A204.1 (cell line): ENCODE results near the gene DGUOK.

ENCODE experiments used
- FAIRE-seq: peaks from 2 replicates; lab custom pipeline; 2012; peaks lifted over from hg19 to GRCh38; lab: Jason Lieb, UNC

DGUOK gene

DNA sequence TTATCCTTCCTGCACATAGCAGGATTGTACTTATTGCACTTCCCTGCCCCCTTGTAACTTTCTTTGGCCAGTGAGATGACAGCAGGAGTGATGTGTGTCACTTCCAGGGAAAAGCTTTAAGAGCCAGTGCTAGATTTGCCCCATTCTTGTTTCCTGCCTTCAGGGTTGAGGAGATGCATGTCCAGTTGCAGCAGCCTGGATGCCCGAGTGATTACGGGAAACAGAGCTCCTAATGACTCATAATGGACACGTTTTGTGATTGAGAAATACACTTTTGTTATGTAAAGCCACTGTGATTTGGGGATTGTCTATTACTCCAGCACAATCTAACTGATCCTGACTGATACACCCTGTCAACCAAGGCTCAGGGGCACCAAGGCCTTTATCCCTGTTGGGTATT, 53.0 kb downstream of the DGUOK start:
- no peak for FAIRE-seq

DNA sequence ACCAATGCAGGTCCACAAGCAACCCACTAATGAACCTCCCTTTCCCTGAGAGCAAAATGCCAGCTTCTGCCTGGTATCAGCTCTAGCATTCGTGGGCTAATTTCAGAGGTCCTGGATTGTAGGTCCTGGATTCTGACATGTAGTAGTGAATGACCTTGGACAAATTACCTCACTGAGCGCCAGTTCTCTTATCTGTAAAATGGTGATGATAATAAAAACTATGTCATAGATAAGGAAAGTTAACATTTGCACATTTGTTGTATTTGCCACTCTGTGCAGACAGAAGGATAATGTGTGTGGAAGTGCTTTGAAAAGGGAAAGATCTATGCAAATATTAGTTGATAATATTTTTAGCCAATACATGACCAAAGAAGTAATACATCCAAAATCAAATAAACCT, 53.9 kb downstream of the DGUOK start:
- no peak for FAIRE-seq

DNA sequence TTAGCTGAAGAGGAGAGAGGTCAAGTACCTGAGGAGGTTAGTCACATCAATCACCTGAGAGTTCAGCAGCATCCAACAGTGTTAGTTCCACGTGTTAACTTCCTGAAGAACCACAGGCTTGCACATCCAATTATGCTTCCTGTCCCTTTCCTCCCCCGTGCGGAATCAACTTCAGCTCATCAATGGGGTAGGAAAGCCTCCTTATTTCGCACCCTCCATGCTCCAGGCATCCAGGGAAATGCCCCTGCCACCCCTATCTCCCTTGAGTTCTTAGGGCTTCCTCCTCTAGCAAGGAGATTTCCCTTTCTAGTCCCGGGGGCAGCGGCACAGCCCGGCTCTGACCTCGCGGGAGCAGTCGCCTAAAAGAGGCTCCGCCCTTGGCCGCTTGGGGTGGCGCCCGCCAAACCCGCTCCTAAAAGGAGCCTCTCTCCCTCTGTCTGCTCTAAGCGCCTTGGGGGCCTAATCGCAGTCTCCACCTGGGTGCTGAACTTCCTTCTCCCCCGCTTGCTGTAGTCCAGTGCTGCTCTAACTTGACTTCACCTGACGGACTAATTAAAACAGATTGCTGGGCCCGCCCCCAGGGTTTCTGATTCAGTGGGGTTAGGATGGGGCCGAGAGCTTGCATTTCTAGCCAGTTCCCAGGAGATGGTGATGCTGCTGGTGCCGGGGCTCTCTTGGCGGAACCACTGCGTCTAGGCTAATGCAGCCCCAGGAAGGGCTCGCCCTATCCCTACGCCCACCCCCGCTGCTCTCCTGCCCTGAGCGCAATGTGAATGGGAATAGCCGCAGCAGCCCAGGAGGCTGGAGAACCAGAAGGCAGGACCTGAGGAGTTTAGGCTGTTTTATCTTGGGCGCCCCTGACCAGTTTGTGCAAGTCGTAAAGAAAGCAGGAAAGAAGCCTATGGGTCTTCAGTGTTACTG, 54.7 kb downstream of the DGUOK start:
- no peak for FAIRE-seq

DNA sequence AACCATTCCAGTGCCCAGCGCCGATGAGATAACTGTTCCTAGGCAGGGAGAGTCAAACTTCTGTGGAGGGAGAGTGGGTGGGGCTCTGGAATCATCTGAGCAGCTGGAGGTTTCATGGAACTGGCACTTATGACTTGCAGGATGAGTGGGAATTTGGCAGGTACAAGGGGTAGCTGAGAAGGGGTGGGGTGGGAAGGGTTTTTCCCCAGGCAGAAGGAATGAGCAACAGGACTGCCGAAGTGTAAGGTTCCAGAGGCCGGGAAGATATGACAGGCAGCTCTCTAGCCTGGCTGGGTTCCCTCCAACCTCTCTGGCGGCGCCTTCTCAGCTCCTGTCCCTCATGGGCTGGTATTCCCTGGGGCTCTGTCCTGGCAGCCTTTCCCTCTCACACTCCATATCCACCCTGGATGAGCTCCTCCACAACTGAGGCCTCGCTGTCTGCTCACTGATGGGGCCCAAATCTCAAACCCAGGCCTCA, 55.5 kb downstream of the DGUOK start:
- FAIRE-seq, result no peak

DNA sequence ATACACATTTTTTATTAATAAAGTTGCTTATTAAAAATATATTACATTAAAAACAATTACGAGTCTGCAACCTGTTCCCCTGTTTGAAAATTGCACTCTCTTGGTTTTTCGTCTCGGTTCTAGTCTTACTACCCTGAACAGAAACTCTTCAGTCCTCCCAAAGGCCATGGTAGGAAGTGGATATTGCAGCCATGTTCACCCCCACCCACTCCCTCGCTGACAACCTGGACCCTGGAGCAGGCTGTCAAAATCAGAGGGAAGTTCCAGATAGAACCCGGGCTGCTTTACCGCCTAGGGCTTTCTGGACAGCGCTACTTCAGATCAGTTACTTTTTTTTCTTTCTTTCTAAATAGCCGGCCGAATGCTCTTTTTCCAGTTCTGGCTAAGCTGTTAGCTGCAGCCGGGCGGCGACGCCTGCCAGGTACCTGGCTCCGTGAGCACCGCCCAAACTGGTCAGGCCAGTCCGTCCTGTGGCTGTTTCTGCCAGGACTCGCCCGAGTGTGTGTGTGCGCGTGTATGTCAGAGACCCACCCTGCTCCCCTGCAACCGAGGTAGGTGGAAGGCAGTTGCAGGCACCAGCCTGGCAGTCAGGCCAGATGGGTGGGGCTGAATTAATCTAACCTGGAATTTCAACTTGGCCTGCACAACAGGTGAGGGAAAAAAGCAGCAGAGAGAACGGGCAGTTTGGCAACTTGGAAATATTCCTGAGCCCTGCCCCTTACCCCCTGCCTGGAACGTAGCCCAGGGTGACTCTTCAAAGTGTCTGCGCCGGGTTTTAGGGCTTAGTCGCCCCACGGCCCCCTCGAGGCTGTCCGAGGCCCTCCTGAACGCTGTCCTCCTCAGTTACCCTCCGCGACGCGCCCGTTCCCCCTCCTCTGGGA, 56.9 kb downstream of the DGUOK start:
- FAIRE-seq, result no peak

DNA sequence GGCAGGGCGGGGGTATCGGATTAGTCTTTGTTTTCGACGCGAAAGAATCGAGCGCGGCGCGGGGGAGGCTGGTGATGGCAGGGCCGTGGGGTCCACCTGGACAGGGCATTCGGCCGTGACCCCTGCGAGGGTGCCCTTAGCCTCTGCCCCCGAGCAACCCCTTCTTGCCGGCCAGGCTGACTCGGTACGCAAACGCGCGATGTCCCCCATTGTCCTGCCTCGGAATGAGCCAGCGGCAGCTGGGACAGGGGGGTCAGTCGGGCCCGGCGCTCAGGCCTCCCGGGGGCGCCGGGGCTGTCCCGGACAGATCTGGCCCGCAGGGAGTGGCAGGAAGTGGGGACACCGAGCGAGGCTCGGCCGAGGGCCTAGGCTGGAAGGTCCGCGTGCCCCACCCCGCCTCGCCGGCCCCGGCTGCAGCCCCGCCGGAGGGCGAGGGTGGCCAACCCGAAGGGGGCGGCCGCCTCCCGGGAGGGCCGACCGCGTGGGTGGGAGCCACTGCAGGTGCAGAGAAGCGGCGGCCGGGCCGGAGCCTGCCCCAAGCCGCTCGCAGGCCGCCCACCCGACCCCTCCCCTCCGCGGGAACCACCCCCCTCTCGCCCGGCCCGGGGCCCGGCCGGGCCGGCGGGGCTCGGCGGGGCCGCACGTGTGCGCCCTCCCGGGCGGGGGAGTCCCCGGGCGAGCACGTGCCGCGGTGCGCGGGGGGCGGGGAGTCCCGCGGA, 57.7 kb downstream of the DGUOK start, which contains the start of gene TET3:
TSS of gene TET3 (plus strand) at position 708 of the 719 bp plus-strand sequence. CDS start 1,494 bp downstream, outside the sequence.
- no peak for FAIRE-seq

DNA sequence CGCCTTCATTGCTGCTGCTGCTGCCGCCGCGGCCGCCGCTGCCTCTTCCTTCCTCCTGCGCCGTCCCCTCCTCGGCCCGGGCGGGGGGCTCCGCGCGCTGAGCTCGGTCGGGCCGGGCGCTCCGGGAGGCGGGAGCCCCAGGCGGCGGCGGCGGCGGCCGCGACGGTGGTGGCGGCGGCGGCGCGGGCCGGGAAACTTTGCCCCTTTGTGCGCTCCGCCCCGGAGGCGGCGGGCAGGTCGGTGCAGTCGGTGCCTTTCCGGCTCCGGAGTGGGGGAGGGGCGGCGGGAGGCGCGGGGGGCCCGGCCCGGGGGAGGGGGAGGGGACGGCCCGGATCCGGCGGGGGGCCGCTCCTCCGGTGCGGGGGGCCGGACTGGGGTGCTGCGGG, 58.2 kb downstream of the DGUOK start:
- no peak for FAIRE-seq

DNA sequence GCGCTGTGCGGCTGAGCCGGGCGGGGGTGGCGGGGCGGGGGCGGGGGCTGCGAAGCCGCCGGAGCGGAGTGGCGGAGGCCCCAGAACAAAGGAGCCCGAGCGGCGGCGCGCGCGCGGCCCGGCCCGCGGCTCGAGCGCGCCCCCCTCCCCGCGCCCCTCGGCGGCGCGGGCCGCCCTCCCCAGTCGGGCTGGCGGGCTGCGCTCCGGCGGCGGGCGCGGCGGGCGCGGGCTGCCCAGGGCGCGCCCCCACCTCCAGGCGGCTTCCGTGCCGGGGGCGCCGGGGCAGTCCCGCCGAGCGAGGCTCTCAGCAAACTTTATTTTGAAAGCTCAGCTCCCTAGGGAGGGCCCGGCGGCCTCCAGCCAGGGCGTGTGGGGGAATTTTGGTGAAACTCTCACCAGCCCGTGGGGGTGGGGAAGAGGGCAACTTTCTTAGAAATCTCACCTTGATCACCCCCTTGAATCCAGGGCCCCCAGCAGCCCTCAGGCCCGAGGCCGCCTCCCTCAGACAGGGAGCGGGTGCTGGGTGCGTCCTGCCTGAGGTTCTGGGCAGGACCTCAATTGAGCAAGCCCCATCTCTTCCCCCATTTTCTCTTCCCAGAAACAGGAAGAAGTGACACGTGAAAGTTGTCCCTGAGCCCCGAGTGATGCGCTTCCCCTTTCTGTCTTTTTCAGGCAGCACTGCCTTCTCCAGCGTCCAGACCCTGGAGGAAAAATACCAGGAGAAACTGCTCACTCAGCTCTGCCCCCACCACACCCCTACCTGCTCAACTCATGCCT, 58.8 kb downstream of the DGUOK start:
- FAIRE-seq, result no peak

DNA sequence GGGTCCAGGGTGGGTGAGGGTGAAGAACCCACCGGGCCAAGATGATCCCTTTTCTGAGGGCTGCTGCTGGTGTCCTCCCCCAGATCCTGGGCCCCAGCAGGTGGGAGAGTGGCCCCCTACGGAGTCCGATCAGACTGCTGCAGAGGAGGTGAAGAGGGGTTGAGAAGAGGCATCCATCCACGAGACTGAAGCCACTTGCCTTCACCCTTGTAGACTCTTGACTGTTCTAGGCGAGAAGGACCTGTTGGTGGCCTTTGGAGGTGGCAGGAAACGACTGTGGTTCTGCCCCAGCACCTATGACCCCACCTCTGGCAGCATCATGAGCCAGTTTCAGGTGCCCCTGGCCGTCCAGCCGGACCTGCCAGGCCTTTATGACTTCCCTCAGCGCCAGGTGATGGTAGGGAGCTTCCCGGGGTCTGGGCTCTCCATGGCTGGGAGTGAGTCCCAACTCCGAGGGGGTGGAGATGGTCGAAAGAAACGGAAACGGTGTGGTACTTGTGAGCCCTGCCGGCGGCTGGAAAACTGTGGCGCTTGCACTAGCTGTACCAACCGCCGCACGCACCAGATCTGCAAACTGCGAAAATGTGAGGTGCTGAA, 59.5 kb downstream of the DGUOK start:
- no peak for FAIRE-seq

DNA sequence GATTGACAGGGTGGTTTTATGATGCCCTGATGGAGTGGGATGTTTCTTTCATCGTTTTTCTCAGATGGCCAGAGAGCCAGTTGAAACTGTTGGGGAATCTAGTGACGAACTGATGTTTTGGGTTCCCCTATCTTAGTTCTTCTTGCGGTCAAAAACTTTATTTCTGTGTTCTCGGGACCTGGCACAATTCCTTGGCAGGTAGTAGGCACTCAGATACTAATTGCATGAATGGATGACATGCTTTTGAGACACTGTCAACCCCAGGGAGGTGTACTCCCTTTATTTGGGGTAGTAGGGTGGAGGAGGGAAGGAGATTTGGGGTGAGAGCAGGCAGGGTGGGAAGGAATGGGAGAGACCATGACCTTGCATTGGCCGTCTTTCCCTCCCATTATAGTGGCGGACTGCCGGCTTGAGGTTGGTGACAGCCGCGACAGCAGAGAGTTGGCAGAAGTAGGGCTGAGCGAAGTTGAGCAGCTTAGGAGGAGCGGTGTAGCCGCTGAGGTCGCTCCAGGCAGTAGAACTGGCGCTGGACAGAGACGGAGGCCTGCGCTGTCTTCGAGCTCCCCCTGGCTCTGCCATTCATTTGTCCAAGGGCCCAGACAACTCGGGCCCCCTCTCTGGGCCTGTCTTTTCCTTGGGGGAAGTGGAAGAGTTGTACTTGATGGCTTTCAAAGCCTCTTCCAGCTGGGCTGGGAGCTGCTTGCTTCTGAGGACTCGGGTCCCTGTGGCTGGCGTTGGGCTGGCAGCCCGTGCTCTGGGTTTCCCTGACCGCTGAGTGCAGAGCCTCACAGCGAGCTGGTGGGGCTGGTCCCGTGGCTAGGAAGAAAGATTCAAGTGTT, 60.6 kb downstream of the DGUOK start:
- no peak for FAIRE-seq

DNA sequence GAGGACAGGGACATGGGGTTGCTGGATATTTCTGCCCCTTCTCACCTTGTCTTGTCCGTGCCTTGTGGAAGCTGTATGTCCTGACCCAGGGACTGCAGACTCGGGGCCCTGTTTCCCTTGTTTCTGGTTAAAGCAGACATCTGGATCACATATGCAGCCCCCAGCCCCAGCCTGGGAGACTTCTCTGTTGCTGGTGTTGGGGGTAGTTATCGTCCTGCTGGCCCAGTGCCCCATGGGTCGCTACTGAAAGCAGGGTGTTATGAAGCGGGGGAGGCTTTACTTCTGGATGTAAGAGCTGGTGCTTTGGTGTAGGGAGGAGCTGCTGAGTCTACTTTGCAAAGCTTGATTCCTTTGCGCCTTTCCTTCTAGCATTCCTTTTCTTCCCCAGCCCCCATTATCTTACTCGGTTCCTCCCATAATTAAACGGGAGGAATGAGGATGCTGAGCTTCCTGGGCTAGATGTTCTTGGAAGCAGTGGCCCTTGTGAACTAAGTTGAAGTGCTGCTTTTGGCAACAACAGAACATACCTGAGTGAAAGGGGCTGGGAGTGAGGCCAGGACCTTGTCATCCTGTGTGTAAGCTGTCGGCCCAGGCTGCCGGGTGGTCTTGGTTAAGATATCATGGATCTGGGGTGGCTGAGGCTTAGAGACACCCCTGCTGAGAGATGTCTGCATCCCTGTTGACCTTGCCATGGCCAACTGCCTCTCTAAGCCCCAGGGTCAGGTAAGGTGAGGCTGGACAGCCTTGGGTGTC, 61.4 kb downstream of the DGUOK start:
- FAIRE-seq, result no peak

DNA sequence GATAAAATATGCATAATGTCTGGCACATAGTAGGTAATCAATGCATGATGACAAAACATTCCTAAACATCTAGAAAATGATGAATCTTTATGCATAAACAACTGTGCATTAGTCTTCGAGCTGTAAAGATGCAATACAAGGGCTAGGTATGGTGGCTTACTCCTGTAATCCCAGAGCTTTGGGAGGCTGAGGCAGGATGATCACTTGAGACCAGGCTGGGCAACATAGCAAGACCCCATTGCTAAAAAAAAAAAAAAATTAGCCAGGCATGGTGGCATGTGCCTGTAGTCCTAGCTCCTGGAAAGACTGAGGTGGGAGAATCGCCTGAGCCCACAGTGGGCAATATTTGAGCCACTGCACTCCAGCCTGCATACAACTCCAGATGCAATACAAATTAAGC, 63.3 kb downstream of the DGUOK start:
- FAIRE-seq, result no peak

DNA sequence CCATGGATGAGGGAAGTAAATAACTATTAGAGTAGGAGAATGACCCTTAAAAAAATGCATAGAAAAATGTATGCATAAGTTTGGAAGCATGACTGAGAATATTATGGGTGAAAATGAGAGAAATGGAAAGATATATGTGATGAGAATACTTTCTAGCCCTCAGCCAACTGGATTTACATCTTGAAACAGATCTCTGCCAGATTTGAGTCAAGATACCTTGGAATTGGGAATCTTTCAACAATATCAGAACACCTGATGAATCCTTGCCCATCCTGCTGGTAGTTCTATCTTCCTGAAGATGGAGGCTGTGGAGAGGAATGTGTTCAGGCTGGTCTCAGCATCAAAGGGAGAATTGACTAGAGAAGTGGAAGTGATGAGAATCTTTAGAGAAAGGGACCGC, 63.9 kb downstream of the DGUOK start:
- no peak for FAIRE-seq

DNA sequence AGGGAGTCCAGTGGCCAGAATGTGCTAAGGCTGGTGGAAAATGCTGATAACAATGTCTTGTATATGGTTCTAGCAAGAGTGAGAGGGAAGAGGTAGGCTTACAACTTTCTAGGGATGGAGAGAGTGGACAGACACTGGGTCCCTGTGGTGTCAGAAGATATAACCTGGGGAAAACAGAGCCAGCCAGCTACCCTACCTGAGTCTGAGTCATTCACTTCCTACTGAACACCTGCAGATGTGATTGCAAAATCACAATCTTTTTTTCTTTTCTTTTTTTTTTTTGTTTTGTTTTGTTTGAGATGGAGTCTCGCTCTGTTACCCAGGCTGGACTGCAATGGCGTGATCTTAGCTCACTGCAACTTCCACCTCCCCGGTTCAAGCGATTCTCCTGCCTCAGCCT, 65.4 kb downstream of the DGUOK start:
- no peak for FAIRE-seq

DNA sequence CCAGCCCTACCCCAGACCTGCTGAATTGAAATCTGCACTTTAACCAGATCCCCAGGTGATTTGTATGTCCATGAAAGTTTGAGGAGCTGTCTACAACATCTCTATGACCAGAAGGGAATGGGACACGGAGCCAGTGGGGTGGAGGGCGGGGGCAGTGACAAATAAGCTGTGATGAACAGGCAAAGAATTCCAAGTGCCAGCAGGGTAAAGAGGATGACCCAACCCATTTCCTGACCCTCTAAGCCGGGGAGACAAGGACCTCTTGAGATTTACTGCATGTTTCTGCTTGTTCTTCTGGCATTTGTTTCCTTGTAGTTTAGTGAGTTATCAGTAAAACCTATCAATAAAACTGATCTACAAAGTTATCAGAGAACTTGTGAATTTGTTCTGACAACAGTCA, 66.7 kb downstream of the DGUOK start:
- FAIRE-seq, result no peak

DNA sequence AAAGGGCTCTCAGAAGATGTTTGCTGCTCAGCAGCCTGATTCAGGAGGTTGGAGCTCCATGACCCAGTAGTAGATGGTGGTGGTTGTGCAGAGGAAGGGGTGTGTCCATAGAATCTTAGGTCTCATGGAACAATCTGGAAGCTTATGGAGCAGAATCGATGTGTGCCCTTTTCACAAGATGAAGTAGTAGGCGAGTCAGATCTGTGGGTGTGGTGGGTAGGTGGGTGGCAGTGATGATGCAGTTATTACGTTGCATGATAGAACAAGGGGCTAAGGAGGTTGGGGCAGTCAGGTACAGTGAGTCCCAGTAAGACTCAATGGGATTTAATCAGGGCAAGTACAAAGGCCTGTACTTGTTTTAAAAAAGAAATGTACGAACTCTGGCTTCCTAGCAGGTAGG, 67.1 kb downstream of the DGUOK start:
- no peak for FAIRE-seq

DNA sequence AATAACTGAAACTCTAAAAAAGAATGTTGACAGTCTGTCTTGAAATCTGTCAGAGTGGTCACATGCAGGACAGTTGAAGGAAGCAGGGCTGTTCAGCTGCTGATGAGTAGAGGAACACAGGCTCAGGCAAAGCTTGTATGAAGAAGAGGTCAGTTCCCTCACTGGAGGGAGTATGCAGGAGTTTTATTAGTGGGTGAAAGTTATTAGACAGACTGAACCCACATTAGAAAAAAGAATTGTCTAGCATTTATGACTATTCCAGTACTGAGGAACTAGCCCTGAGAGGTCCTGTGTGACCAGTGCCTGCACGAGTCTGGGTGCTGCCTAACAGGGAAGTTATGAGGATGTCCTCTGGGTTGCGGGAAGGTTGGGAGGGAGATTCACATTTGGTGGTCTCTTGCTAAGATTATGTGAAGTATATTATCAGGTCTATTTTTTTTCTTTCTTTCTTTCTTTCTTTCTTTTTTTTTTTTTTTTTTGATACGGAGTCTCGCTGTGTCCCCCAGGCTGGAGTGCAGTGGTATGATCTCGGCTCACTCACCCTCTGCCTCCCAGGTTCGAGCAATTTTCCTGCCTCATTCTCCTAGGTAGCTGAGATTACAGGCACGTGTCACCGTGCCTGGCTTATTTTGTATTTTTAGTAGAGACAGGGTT, 67.6 kb downstream of the DGUOK start:
- no peak for FAIRE-seq

DNA sequence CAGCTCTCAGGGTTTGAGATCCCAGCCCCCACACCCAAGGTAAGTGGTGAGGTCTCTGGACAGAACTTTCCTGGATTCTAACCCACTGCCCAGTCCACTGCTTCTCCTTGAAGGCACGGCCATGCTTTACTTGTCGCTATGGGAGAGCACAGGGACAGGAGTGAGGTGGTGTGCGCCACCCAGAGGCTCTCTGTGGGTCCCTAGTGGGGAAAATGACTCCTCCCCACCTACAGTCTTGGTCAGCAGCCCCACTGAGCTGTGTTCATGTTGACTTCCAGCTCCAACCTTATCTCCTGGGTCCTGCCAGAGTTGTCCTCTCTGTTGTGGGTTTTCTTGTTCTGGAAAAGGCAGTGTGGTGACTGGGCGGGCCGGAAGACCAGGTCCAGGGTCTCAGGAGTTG, 69.1 kb downstream of the DGUOK start:
- FAIRE-seq, result no peak

DNA sequence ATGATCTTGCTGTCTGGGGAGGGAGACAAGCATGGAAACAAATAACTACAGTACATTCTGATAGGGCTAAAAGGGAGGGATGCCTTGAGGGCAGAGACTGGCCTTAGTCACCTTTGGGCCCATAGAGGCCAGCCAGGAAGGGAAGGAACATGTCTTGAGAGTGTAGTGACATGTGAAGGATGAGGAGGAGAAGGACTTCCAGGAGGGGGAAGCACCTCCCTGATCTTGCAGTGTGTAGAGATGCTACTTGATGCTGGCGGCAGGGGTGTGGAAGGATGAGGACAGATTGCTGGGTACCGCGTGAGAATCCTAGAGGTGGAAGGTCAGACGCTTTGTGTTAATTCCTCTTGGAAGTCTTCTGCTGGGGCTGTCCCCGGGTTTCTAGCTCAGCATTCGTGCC, 71.1 kb downstream of the DGUOK start:
- no peak for FAIRE-seq
